SU-DHL-6 (cell line): Measurements from ENCODE around the gene TACR1.

Experiments used
- CTCF ChIP-seq: fragments of 200-600 bp; sonication (generic); IDR thresholded peaks from one replicate; pipeline ENCODE4 v1.5.1; 2017; ENCODE audit warnings: antibody characterized with exemption, mild to moderate bottlenecking, low read length, moderate library complexity; ENCODE audit not compliant: insufficient read depth, poor library complexity, severe bottlenecking
- EZH2phosphoT487 ChIP-seq: fragments of 200-600 bp; sonication (generic), shearing (Covaris generic); conservative IDR thresholded peaks from 2 replicates; pipeline ENCODE4 v1.6.1; 2018; ENCODE audit warnings: mild to moderate bottlenecking, antibody characterized with exemption, low read length, moderate library complexity, mixed read lengths

GRCh38 chr2:75007061-75007460, 192.3 kb downstream of the TACR1 start:
- TF ChIP-seq CTCF (no peak), EZH2phosphoT487 (no peak)
